Suprapubic skin (tissue), 4 donors: ENCODE results near the gene CNMD.

Source experiments
- POLR2A ChIP-seq, 2 donors: fragments of 450-650 bp; IDR thresholded peaks; one replicate each; pipeline ENCODE4 v1.6.1; 2017; ENCODE audit warnings: antibody characterized with exemption in 2 of 2, mild to moderate bottlenecking in 2 of 2, moderate library complexity in 2 of 2
- POLR2AphosphoS5 ChIP-seq, 3 donors: sonication (generic); formaldehyde crosslinking; IDR thresholded peaks; one replicate each; pipeline ENCODE4 v1.6.1; 2017; ENCODE audit warnings: antibody characterized with exemption in 3 of 3

- TF ChIP-seq POLR2A (IDR thresholded peaks at IDR 0.05), result no peak
- TF ChIP-seq POLR2AphosphoS5 (IDR thresholded peaks at IDR 0.05), result no peak
Observed at GRCh38 chr13:52780092-52780491, 40.5 kb upstream of the CNMD start.
